Transverse colon (tissue), 3 donors: ENCODE results near the gene ZNF226.
"Not testable (repeated sequence)": the region's sequence is repeated elsewhere in the genome, so short reads cannot be mapped to it uniquely, and the experiment has no call there.

Experiments
- CTCF ChIP-seq, 5 experiments: fragments of 200-600 bp in 3 of 5; fragments of 450-650 bp in 2 of 5; sonication (generic) in 3 of 5; IDR thresholded peaks; 1 replicate in 2 of 5; 2 replicates in 3 of 5; pipeline ENCODE4 v1.5.1; 2016 to 2017; ENCODE audit warnings: antibody characterized with exemption in 5 of 5, inconsistent platforms in 3 of 5, mild to moderate bottlenecking in 2 of 5, moderate library complexity in 1 of 5
- POLR2A ChIP-seq: fragments of 450-650 bp; IDR thresholded peaks from one replicate; pipeline ENCODE4 v1.6.1; 2016; ENCODE audit warnings: antibody characterized with exemption, mild to moderate bottlenecking, moderate library complexity

- not testable (repeated sequence) for TF ChIP-seq CTCF (IDR thresholded peaks at IDR 0.05); POLR2A
Observed at GRCh38 chr19:44121162-44121561, 43.7 kb upstream of the ZNF226 start.
